Osteoblast (primary cell): ENCODE results near the gene PDLIM7. TPM values are rescaled to one million over a fixed set of nuclear protein-coding genes. Genes with fewer than 3 reads are reported as not detected.

Experiments
- DNase-seq: peaks from one replicate; pipeline ENCODE4 v3.0.0; 2011; ENCODE audit warnings: low spot score, mixed read lengths; ENCODE audit not compliant: insufficient read length; ENCODE audit errors: missing footprints
- H2AFZ ChIP-seq: 2 replicates; pipeline ENCODE4 v1.6.0; 2011; ENCODE audit warnings: mild to moderate bottlenecking, low read length
- H3K27ac ChIP-seq: 2 replicates; pipeline ENCODE4 v1.5.1; 2011; ENCODE audit warnings: mild to moderate bottlenecking, low read depth, low read length, moderate library complexity
- H3K27me3 ChIP-seq: 2 replicates; pipeline ENCODE4 v1.6.0; 2012; ENCODE audit warnings: mild to moderate bottlenecking, control low read depth, inconsistent platforms, low read length, moderate library complexity; ENCODE audit not compliant: insufficient read depth
- H3K36me3 ChIP-seq: 2 replicates; pipeline ENCODE4 v1.5.1; 2011; ENCODE audit warnings: mild to moderate bottlenecking, low read length, control low read depth, moderate library complexity; ENCODE audit not compliant: insufficient read depth
- H3K4me1 ChIP-seq: 2 replicates; pipeline ENCODE4 v1.5.1; 2011; ENCODE audit warnings: mild to moderate bottlenecking, low read length, control low read depth, moderate library complexity; ENCODE audit not compliant: insufficient read depth
- H3K4me2 ChIP-seq: 2 replicates; pipeline ENCODE4 v1.6.0; 2011; ENCODE audit warnings: mild to moderate bottlenecking, low read length; ENCODE audit not compliant: insufficient read depth
- H3K4me3 ChIP-seq: fragments of 200-600 bp; sonication (generic); 3 replicates; pipeline ENCODE4 v1.5.1; 2012; ENCODE audit warnings: mild to moderate bottlenecking, low read length, inconsistent platforms; ENCODE audit not compliant: insufficient read depth
- H3K79me2 ChIP-seq: 2 replicates; pipeline ENCODE4 v1.6.0; 2012; ENCODE audit warnings: mild to moderate bottlenecking, low read length, control low read depth, inconsistent platforms; ENCODE audit not compliant: insufficient read depth
- H3K9me3 ChIP-seq: 2 replicates; pipeline ENCODE4 v1.5.1; 2011; ENCODE audit warnings: low read depth, low read length, control low read depth
- H4K20me1 ChIP-seq: 2 replicates; pipeline ENCODE4 v1.6.0; 2012; ENCODE audit warnings: mild to moderate bottlenecking, low read length, control low read depth; ENCODE audit not compliant: insufficient read depth
- CTCF ChIP-seq: IDR thresholded peaks from 2 replicates; pipeline ENCODE4 v1.5.1; 2011; ENCODE audit warnings: mild to moderate bottlenecking, low read depth, low read length, moderate library complexity; ENCODE audit errors: extremely low read depth
- total RNA-seq: library from RNA; depleted of rRNA; stranded (reverse); fragments of >200 nt; gene quantifications from 2 replicates; pipeline ENCODE4 v1.2.3, GENCODE V29; 2012

PDLIM7 gene
- total RNA-seq, 1 donor: 159 TPM

GRCh38 chr5:177505075-177505474 is 7.7 kb upstream of the PDLIM7 start:
- no peaks in the 10 kb centered on the region for H3K36me3 ChIP-seq
- no peak overlapping the region for H3K4me3 ChIP-seq
- no peak for DNase-seq
- H4K20me1 ChIP-seq: no peaks in the 10 kb centered on the region
- H3K27me3 ChIP-seq: no peaks in the 10 kb centered on the region
- no peak overlapping the region for H3K27ac ChIP-seq
- no peak for TF ChIP-seq CTCF
- no peaks in the 10 kb centered on the region for H3K9me3 ChIP-seq
- H3K4me1 ChIP-seq: peaks cover 5% of the 10 kb centered on the region
- H2AFZ ChIP-seq: no peak overlapping the region
- H3K79me2 ChIP-seq: no peaks in the 10 kb centered on the region
- no peak overlapping the region for H3K4me2 ChIP-seq

GRCh38 chr5:177504086-177505056 is 7.0 kb upstream of the PDLIM7 start:
- H3K4me3 ChIP-seq: no peak overlapping the region
- H3K4me2 ChIP-seq: no peak overlapping the region
- H2AFZ ChIP-seq: no peak overlapping the region
- no peaks in the 10 kb centered on the region for H3K9me3 ChIP-seq
- H3K79me2 ChIP-seq: no peaks in the 10 kb centered on the region
- H3K36me3 ChIP-seq: no peaks in the 10 kb centered on the region
- no peaks in the 10 kb centered on the region for H3K27me3 ChIP-seq
- H3K4me1 ChIP-seq: peaks cover 5% of the 10 kb centered on the region
- DNase-seq: no peak
- no peak for TF ChIP-seq CTCF
- H4K20me1 ChIP-seq: no peaks in the 10 kb centered on the region
- H3K27ac ChIP-seq: no peak overlapping the region

GRCh38 chr5:177503351-177504085 is 6.1 kb upstream of the PDLIM7 start:
- H4K20me1 ChIP-seq: no peaks in the 10 kb centered on the region
- no peaks in the 10 kb centered on the region for H3K36me3 ChIP-seq
- no peak overlapping the region for H3K4me2 ChIP-seq
- no peaks in the 10 kb centered on the region for H3K79me2 ChIP-seq
- TF ChIP-seq CTCF: no peak
- H3K27ac ChIP-seq: no peak overlapping the region
- no peak for DNase-seq
- no peaks in the 10 kb centered on the region for H3K9me3 ChIP-seq
- no peak overlapping the region for H2AFZ ChIP-seq
- no peaks in the 10 kb centered on the region for H3K27me3 ChIP-seq
- peaks cover 5% of the 10 kb centered on the region for H3K4me1 ChIP-seq
- no peak overlapping the region for H3K4me3 ChIP-seq

GRCh38 chr5:177502886-177503285 is 5.5 kb upstream of the PDLIM7 start:
- no peaks in the 10 kb centered on the region for H3K36me3 ChIP-seq
- H3K27ac ChIP-seq: no peak overlapping the region
- DNase-seq: no peak
- no peaks in the 10 kb centered on the region for H3K9me3 ChIP-seq
- no peaks in the 10 kb centered on the region for H3K79me2 ChIP-seq
- no peak overlapping the region for H2AFZ ChIP-seq
- no peaks in the 10 kb centered on the region for H3K27me3 ChIP-seq
- TF ChIP-seq CTCF: no peak
- H3K4me2 ChIP-seq: no peak overlapping the region
- H3K4me1 ChIP-seq: peaks cover 12% of the 10 kb centered on the region
- no peaks in the 10 kb centered on the region for H4K20me1 ChIP-seq
- no peak overlapping the region for H3K4me3 ChIP-seq
